GM12878 (cell line): ENCODE data around the gene TMEM44. TPM values are rescaled to one million over a fixed set of nuclear protein-coding genes. Genes with fewer than 3 reads are reported as not detected.

Source experiments
- ATAC-seq: fragments of 200-7000 bp; cut with Tn5 transposase; 3 replicates; pipeline ENCODE4 v1.9.1; 2020; ENCODE audit warnings: mild to moderate bottlenecking, moderate library complexity
- BruUV-seq: library from RNA; stranded (reverse); fragments of 400-500 nt; replicated peaks from 2 replicates; lab custom pipeline; 2021; lab: Mats Ljungman, UMichigan
- CTCF ChIA-PET: fragments of 300-600 bp; sonication (Branson Sonifier 250); formaldehyde crosslinking; extraction: SDS; loops from one replicate; lab custom pipeline; 2021; ENCODE audit warnings: inconsistent platforms; lab: Yijun Ruan, JAX
- POLR2A ChIA-PET: fragments of 350-600 bp; formaldehyde crosslinking; extraction: SDS; loops from one replicate; lab custom pipeline; 2021; ENCODE audit warnings: inconsistent platforms; lab: Charles Lee
- RAD21 ChIA-PET: fragments of 300-600 bp; sonication (Branson Sonifier 250); formaldehyde crosslinking; loops from one replicate; lab custom pipeline; 2023; ENCODE audit warnings: antibody characterized with exemption; ENCODE audit not compliant: unreplicated experiment; lab: Charles Lee
- SMC1A ChIA-PET: fragments of 300-600 bp; sonication (Branson Sonifier 250); formaldehyde crosslinking; loops from one replicate; lab custom pipeline; 2023; ENCODE audit not compliant: unreplicated experiment, uncharacterized antibody; lab: Charles Lee
- DNase-seq: peaks from one replicate; pipeline ENCODE4 v3.0.0-alpha.2; 2011; ENCODE audit warnings: low read depth, low spot score
- FAIRE-seq: peaks from 3 replicates; lab custom pipeline; 2011; peaks lifted over from hg19 to GRCh38; lab: Jason Lieb, UNC
- H2AFZ ChIP-seq: 2 replicates; pipeline ENCODE4 v1.6.0; 2011; ENCODE audit warnings: low read depth, low read length, control low read depth; ENCODE audit not compliant: control insufficient read depth
- H3K27ac ChIP-seq: 2 replicates; pipeline ENCODE4 v1.5.1; 2011; ENCODE audit warnings: control low read depth; ENCODE audit not compliant: control insufficient read depth, insufficient read depth
- H3K27me3 ChIP-seq, 2 experiments: replicated peaks in 1 of 2; 2 replicates each; pipeline versions ENCODE4 v1.6.0 to v1.6.1; 2011; ENCODE audit warnings: low read length in 1 of 2; ENCODE audit not compliant: control insufficient read depth in 2 of 2, insufficient read depth in 2 of 2
- H3K36me3 ChIP-seq, 2 experiments: 2 replicates each; pipeline ENCODE4 v1.5.1; 2011; ENCODE audit warnings: low read length in 1 of 2; ENCODE audit not compliant: control insufficient read depth in 2 of 2, insufficient read depth in 2 of 2
- H3K4me1 ChIP-seq: 2 replicates; pipeline ENCODE4 v1.6.1; 2011; ENCODE audit warnings: mild to moderate bottlenecking, low read length, moderate library complexity, mixed read lengths; ENCODE audit not compliant: control insufficient read depth, insufficient read depth
- H3K4me2 ChIP-seq: 2 replicates; pipeline ENCODE4 v1.6.0; 2011; ENCODE audit warnings: control low read depth; ENCODE audit not compliant: control insufficient read depth, insufficient read depth
- H3K4me3 ChIP-seq: fragments of 200-600 bp; sonication (generic); 2 replicates; pipeline ENCODE4 v1.5.1; 2016
- H3K79me2 ChIP-seq: 2 replicates; pipeline ENCODE4 v1.6.0; 2011; ENCODE audit warnings: low read length; ENCODE audit not compliant: control insufficient read depth, insufficient read depth
- H3K9ac ChIP-seq: 2 replicates; pipeline ENCODE4 v1.8.0; 2011; ENCODE audit warnings: low read length, control low read depth, mixed read lengths; ENCODE audit not compliant: control insufficient read depth, insufficient read depth
- H3K9me3 ChIP-seq: replicated peaks from 3 replicates; pipeline ENCODE4 v1.5.1; 2011; ENCODE audit warnings: mild to moderate bottlenecking, low read length; ENCODE audit not compliant: control insufficient read depth, insufficient read depth
- H4K20me1 ChIP-seq: 2 replicates; pipeline ENCODE4 v1.6.0; 2011; ENCODE audit not compliant: control insufficient read depth, insufficient read depth
- CBFB ChIP-seq: IDR thresholded peaks from 2 replicates; pipeline ENCODE4 v1.6.1; 2016; ENCODE audit warnings: antibody characterized with exemption, low read depth
- EGR1 ChIP-seq, 2 experiments: IDR thresholded peaks; 1 replicate in 1 of 2; 2 replicates in 1 of 2; pipeline ENCODE4 v1.6.1; 2011 to 2012; ENCODE audit warnings: low read depth in 2 of 2, low read length in 2 of 2, borderline replicate concordance in 1 of 2, mild to moderate bottlenecking in 1 of 2, moderate library complexity in 1 of 2
- HDAC2 ChIP-seq: fragments of 200-600 bp; sonication (generic); IDR thresholded peaks from 2 replicates; pipeline ENCODE4 v1.6.1; 2017
- IKZF1 ChIP-seq: fragments of 450-650 bp; conservative IDR thresholded peaks from 2 replicates; pipeline ENCODE4 v1.6.1; 2017; ENCODE audit warnings: antibody characterized with exemption, mild to moderate bottlenecking
- NFXL1 ChIP-seq: fragments of 450-650 bp; IDR thresholded peaks from 2 replicates; pipeline ENCODE4 v1.6.1; 2017; ENCODE audit warnings: antibody characterized with exemption, mild to moderate bottlenecking, borderline replicate concordance
- RAD51 ChIP-seq: fragments of 450-650 bp; IDR thresholded peaks from 2 replicates; pipeline ENCODE4 v1.6.1; 2016; ENCODE audit warnings: moderate library complexity, mild to moderate bottlenecking, inconsistent platforms
- ZNF217 ChIP-seq: fragments of 450-650 bp; IDR thresholded peaks from 2 replicates; pipeline ENCODE4 v1.6.1; 2017; ENCODE audit warnings: antibody characterized with exemption, mild to moderate bottlenecking
- WGBS: methylation state at CpG from one replicate; pipeline ENCODE4 v1.1.6; 2016; ENCODE audit warnings: low lambda C conversion rate; ENCODE audit not compliant: insufficient replicate concordance, insufficient coverage; ENCODE audit errors: missing lambda C conversion rate; 5-methylcytosine and 5-hydroxymethylcytosine counted together
- in situ Hi-C: fragments of 300-500 bp; cut with MboI; formaldehyde crosslinking; loops from 9 replicates; pipeline ENCODE4 v1.14.3; 2018; ENCODE audit warnings: mixed read lengths
- intact Hi-C: fragments of 100-400 bp; cut with micrococcal nuclease; formaldehyde crosslinking; loops from one replicate; pipeline ENCODE4 v1.14.2; 2022; ENCODE audit not compliant: unreplicated experiment
- polyA plus RNA-seq, 11 experiments: library from polyadenylated mRNA; depleted of rRNA in 4 of 11; unstranded in 6 of 11; stranded (reverse) in 5 of 11; fragments of >200 nt; fragmentation: Nextera tagmentation in 4 of 11; fragmentation: Illumina TruSeq in 1 of 11; extraction: Ambion mirVana in 4 of 11; extraction: Trizol in 1 of 11; gene quantifications; 1 replicate in 1 of 11; 2 replicates in 10 of 11; pipeline versions ENCODE4 v1.2.1 to v1.2.3, GENCODE V29; 2011 to 2016; ENCODE audit warnings: inconsistent platforms in 2 of 11, missing spikeins in 2 of 11, low read depth in 1 of 11
- small RNA-seq: library from RNA; depleted of rRNA; stranded (forward); fragments of <200 nt; gene quantifications from one replicate; pipeline ENCODE3, GENCODE V24; 2014
- total RNA-seq, 4 experiments: library from RNA; depleted of rRNA in 3 of 4; stranded (reverse); fragments of >200 nt in 3 of 4; fragmentation: Illumina TruSeq in 1 of 4; extraction: Trizol in 1 of 4; gene quantifications; 2 replicates each; pipeline versions ENCODE4 v1.2.1 to v1.2.3, GENCODE V29; 2013 to 2021
- TF ChIP-seq, protein P1 (sequence below): fragments of 450-650 bp; IDR thresholded peaks from 2 replicates; pipeline ENCODE4 v1.6.1; 2016; ENCODE audit warnings: mild to moderate bottlenecking

Gene TMEM44
- total and polyA plus RNA-seq, 10 of the 15 experiments (the other 5 are each of a cell fraction or from before 2014, with no cell fraction given), result 0.57 to 8.3 (median 3.6) TPM

DNA sequence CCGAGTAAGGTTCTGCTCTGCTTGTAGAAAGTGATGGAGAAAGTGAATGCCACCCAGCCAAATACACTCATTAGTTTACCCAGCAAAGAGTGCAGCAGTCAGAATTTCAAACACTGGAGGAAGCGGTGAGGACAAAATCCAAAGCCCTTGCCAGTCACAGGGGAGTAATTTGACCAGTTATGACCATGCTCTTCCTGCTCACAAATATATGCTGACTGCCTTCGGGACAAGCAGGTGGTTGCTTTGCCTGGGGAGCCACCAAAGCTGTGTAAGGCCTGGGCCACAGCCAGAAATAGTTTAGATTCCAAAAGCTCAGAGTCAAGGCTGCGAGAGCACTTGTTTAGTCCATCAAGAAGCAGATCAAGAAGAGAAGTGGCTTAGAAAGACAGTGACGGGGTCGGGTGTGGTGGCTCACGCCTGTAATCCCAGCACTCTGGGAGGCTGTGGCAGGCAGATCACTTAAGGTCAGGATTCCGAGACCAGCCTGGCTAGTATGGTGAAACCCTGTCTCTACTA lies 95.4 kb downstream of the TMEM44 start:
- in situ Hi-C loops, result no loop called here
- ChIA-PET CTCF (interaction anchor here (0.6 kb wide), 1 partner anchor 57 kb away, joined by 3 read pairs; no protein-coding TSS in a partner anchor), SMC1A (interaction anchor here (0.7 kb wide), 1 partner anchor 538 kb away, joined by 3 read pairs; no protein-coding TSS in a partner anchor), RAD21 (no interaction called here), POLR2A (no interaction called here)
- TF ChIP-seq ZNF217 (no peak), IKZF1 (no peak), HDAC2 (no peak), CBFB (no peak), RAD51 (no peak), NFXL1 (no peak), EGR1 (IDR thresholded peaks at IDR 0.05; ENCODE audit: borderline replicate concordance in 1 of 2, low read depth in 2 of 2, low read length in 2 of 2) (no peak)
- TF ChIP-seq, protein P1, sequence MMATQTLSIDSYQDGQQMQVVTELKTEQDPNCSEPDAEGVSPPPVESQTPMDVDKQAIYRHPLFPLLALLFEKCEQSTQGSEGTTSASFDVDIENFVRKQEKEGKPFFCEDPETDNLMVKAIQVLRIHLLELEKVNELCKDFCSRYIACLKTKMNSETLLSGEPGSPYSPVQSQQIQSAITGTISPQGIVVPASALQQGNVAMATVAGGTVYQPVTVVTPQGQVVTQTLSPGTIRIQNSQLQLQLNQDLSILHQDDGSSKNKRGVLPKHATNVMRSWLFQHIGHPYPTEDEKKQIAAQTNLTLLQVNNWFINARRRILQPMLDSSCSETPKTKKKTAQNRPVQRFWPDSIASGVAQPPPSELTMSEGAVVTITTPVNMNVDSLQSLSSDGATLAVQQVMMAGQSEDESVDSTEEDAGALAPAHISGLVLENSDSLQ, result no peak
- intact Hi-C loops, result no loop called here
- H3K4me2 ChIP-seq, result no peak overlapping the region
- H3K79me2 ChIP-seq, result no peaks in the 10 kb centered on the region
- FAIRE-seq, result no peak
- H3K9me3 ChIP-seq, result peaks cover 3% of the 10 kb centered on the region; the same call in 2 of the 3 replicates
- no peak overlapping the region for H3K27ac ChIP-seq
- H3K4me3 ChIP-seq, result no peak overlapping the region
- no TSS peak for BruUV-seq
- H3K27me3 ChIP-seq, result no peaks in the 10 kb centered on the region
- no peak for DNase-seq
- 68% methylated on average over 8 of the region's 8 CpGs for WGBS
- no peaks in the 10 kb centered on the region for H4K20me1 ChIP-seq
- no peak for ATAC-seq
- peaks cover 4% of the 10 kb centered on the region; the same call in 1 of the 2 replicates for H3K4me1 ChIP-seq
- no peak overlapping the region for H2AFZ ChIP-seq
- no peak overlapping the region for H3K9ac ChIP-seq
- H3K36me3 ChIP-seq, result no peaks in the 10 kb centered on the region

Small RNA genes within 50 kb of the gene (small RNA-seq; reads per million reads assigned to genes)
- gene AC046143.2, result not detected

Other genes starting within 250 kb of the TMEM44 start
- gene GP5, start 234.2 kb downstream of the TMEM44 start, total RNA-seq (2014; rRNA removed), result not detected in 2 replicates
- gene GP5, start 234.2 kb downstream of the TMEM44 start, total RNA-seq (2014; rRNA removed; fragmentation: Illumina TruSeq; extraction: Trizol), result not detected in 2 replicates
- 0.05 TPM in 1 of 2 replicates, not detected in the other for gene GP5, start 234.2 kb downstream of the TMEM44 start, total RNA-seq (2021)
- not detected in 2 replicates for gene GP5, start 234.2 kb downstream of the TMEM44 start, polyA plus RNA-seq (2011; rRNA removed)
- gene GP5, start 234.2 kb downstream of the TMEM44 start, polyA plus RNA-seq (2014; fragmentation: Illumina TruSeq; extraction: Trizol), result not detected in 2 replicates
- not detected for gene GP5, start 234.2 kb downstream of the TMEM44 start, polyA plus RNA-seq (2014; fragmentation: Nextera tagmentation; extraction: Ambion mirVana)
- 0.06 TPM in 1 of 2 replicates, not detected in the other for gene GP5, start 234.2 kb downstream of the TMEM44 start, polyA plus RNA-seq (2014; rRNA removed)
- not detected for gene GP5, start 234.2 kb downstream of the TMEM44 start, polyA plus RNA-seq (2016; fragmentation: Nextera tagmentation; extraction: Ambion mirVana)
- gene ATP13A3, start 146.4 kb downstream of the TMEM44 start, total RNA-seq (2014; rRNA removed), result 91.0 and 126 TPM in 2 replicates
- 89.9 and 90.2 TPM in 2 replicates for gene ATP13A3, start 146.4 kb downstream of the TMEM44 start, total RNA-seq (2014; rRNA removed; fragmentation: Illumina TruSeq; extraction: Trizol)
- 88.4 and 108 TPM in 2 replicates for gene ATP13A3, start 146.4 kb downstream of the TMEM44 start, total RNA-seq (2021)
- 106 and 188 TPM in 2 replicates for gene ATP13A3, start 146.4 kb downstream of the TMEM44 start, polyA plus RNA-seq (2011; rRNA removed)
- 75.6 and 83.3 TPM in 2 replicates for gene ATP13A3, start 146.4 kb downstream of the TMEM44 start, polyA plus RNA-seq (2014; fragmentation: Illumina TruSeq; extraction: Trizol)
- 10 to 100 TPM; 14.0 to 17.7 TPM for gene ATP13A3, start 146.4 kb downstream of the TMEM44 start, polyA plus RNA-seq (2014; fragmentation: Nextera tagmentation; extraction: Ambion mirVana)
- gene ATP13A3, start 146.4 kb downstream of the TMEM44 start, polyA plus RNA-seq (2014; rRNA removed), result 54.4 and 63.3 TPM in 2 replicates
- gene ATP13A3, start 146.4 kb downstream of the TMEM44 start, polyA plus RNA-seq (2016; fragmentation: Nextera tagmentation; extraction: Ambion mirVana), result 10 to 100 TPM; 15.6 to 25.2 TPM
- gene LSG1, start 38.8 kb upstream of the TMEM44 start, total RNA-seq (2014; rRNA removed), result 56.1 and 59.3 TPM in 2 replicates
- 57.0 and 58.6 TPM in 2 replicates for gene LSG1, start 38.8 kb upstream of the TMEM44 start, total RNA-seq (2014; rRNA removed; fragmentation: Illumina TruSeq; extraction: Trizol)
- gene LSG1, start 38.8 kb upstream of the TMEM44 start, total RNA-seq (2021), result 29.8 and 30.0 TPM in 2 replicates
- 68.0 and 75.6 TPM in 2 replicates for gene LSG1, start 38.8 kb upstream of the TMEM44 start, polyA plus RNA-seq (2011; rRNA removed)
- 65.8 and 76.8 TPM in 2 replicates for gene LSG1, start 38.8 kb upstream of the TMEM44 start, polyA plus RNA-seq (2014; fragmentation: Illumina TruSeq; extraction: Trizol)
- gene LSG1, start 38.8 kb upstream of the TMEM44 start, polyA plus RNA-seq (2014; fragmentation: Nextera tagmentation; extraction: Ambion mirVana), result 10 to 100 TPM; 14.3 to 23.5 TPM
- 42.7 and 51.0 TPM in 2 replicates for gene LSG1, start 38.8 kb upstream of the TMEM44 start, polyA plus RNA-seq (2014; rRNA removed)
- gene LSG1, start 38.8 kb upstream of the TMEM44 start, polyA plus RNA-seq (2016; fragmentation: Nextera tagmentation; extraction: Ambion mirVana), result 10 to 100 TPM; 52.9 to 55.8 TPM
- 2.5 and 3.5 TPM in 2 replicates for gene FAM43A, start 52.5 kb upstream of the TMEM44 start, total RNA-seq (2014; rRNA removed)
- gene FAM43A, start 52.5 kb upstream of the TMEM44 start, total RNA-seq (2014; rRNA removed; fragmentation: Illumina TruSeq; extraction: Trizol), result 0.88 and 0.94 TPM in 2 replicates
- 4.2 and 5.0 TPM in 2 replicates for gene FAM43A, start 52.5 kb upstream of the TMEM44 start, total RNA-seq (2021)
- gene FAM43A, start 52.5 kb upstream of the TMEM44 start, polyA plus RNA-seq (2011; rRNA removed), result 0.92 and 1.0 TPM in 2 replicates
- 0.41 and 1.00 TPM in 2 replicates for gene FAM43A, start 52.5 kb upstream of the TMEM44 start, polyA plus RNA-seq (2014; fragmentation: Illumina TruSeq; extraction: Trizol)
- under 1 TPM; 0.27 to 0.58 TPM for gene FAM43A, start 52.5 kb upstream of the TMEM44 start, polyA plus RNA-seq (2014; fragmentation: Nextera tagmentation; extraction: Ambion mirVana)
- 3.7 and 4.8 TPM in 2 replicates for gene FAM43A, start 52.5 kb upstream of the TMEM44 start, polyA plus RNA-seq (2014; rRNA removed)
- gene FAM43A, start 52.5 kb upstream of the TMEM44 start, polyA plus RNA-seq (2016; fragmentation: Nextera tagmentation; extraction: Ambion mirVana), result 1 to 10 TPM; 1.3 to 1.6 TPM